ENCODE data around the gene NUP42. TPM values are rescaled to one million over a fixed set of nuclear protein-coding genes. Genes with fewer than 3 reads are reported as not detected.
"Not testable (repeated sequence)": the region's sequence is repeated elsewhere in the genome, so short reads cannot be mapped to it uniquely, and the experiment has no call there.

NUP42 gene
- total RNA-seq, 1 donor from 2014 or later: 25.0 TPM

DNA sequence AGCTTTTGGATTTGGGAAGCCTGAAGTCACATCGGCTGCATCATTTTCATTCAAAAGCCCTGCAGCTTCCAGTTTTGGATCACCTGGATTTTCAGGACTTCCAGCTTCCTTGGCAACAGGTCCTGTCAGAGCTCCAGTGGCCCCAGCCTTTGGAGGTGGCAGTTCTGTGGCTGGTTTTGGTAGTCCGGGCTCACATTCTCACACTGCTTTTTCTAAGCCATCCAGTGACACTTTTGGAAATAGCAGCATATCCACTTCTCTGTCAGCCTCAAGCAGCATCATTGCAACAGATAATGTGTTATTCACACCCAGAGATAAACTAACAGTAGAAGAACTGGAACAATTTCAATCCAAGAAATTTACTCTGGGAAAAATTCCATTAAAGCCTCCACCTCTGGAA lies 18.5 kb downstream of the NUP42 start:
- no peak for DNase-seq (ENCODE audit: low read depth in 2 of 2)

GRCh38 chr7:23204241-23204640 lies 22.4 kb downstream of the NUP42 start:
- no peak for DNase-seq (ENCODE audit: low read depth in 2 of 2)

DNA sequence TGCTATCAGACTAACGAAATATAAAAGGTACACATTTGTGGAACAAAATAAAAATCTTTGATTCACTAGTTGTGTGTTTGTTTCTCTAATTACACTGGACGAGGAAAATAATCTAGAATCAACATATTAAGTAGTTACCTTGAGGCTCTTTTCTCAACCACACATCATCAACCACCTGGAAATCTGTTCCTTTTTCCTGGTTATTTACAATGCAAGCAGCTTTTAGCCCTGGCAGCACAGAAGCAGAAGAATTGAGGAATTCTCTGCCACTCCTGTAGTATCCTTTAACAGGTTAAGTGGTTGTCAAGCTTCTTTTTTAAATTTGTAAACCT lies 23.7 kb downstream of the NUP42 start:
- DNase-seq (ENCODE audit: low read depth in 2 of 2): no peak

- peak; percentile 20 to 26 for DNase-seq (ENCODE audit: low read depth in 2 of 2)
Measured at GRCh38 chr7:23205909-23206767, 24.3 kb downstream of the NUP42 start.

DNA sequence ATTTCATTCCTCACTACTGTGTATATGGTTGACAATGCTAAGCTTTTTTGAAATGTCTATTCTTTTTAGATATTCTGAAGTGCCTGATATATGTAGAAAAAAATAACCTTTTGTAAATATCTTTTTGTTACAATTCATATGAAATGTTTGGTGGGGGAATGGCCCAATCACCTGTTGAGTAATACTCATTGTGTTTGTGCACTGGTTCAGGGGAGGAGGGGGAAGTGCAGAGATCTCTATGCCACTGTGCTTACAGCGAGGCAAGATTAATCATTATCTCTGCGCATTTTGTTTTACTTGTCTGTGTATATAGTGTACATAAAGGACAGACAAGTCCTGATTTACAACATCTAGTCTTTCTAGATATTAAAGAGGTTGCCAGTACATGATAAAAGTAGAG lies 25.2 kb downstream of the NUP42 start:
- DNase-seq (ENCODE audit: low read depth in 2 of 2): no peak

DNA sequence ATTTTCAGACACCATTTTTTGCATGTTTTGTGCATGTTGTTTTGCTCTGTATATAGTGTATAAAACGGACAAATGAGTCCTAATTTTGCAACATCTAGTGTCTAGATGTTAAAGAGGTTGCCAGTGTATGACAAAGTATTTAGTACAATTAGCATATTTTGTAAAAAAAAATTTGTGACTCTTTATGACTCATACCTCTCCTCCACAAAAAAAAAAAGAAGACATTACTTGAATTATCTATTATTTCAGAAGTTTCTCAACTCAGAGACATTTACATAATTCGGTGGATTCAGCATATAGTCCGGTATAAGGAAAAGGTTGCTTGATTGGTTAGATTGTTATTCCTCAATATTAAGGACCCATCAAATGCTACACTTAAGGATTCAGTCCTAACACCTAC lies 26.0 kb downstream of the NUP42 start:
- DNase-seq (ENCODE audit: low read depth in 2 of 2): no peak

DNA sequence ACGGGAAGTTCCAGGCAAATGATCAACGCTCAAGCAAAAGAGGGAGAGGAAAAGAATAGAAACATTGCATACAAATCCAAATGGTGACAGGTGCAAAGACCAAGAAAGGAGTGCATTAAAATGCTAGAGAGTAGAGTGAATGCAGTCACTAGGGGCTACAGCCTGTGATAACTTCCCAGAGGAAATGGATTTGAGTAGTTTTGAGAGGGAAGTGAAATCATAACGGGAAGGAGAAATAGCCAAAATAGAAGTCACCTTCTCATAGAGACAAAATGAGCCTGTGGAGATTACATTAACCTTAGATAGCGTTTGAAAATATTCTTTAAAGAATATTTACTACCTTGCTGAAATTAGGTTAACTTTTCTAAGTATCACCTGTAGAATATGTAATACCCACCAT lies 26.5 kb downstream of the NUP42 start:
- DNase-seq (ENCODE audit: low read depth in 2 of 2): no peak

DNA sequence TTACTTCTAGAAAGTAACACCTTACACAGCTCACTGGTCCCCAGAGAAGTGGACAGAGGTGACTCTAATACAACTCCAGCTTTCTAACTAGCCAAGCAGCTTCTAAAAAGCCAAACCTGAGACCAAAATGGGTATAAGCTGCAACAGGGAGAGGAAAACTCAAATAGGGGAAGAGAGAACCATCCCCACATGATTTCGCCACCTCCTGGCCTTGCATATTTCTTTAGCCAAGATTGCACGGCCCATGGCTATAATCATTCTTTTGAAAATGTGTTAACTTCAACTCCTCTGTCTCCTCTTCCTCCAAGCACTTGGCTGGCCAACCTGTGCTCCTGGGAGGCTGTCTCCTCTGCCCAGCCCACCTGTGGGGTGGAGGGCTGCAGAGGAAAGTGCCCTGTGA lies 28.7 kb downstream of the NUP42 start:
- no peak for DNase-seq (ENCODE audit: low read depth in 2 of 2)

- no peak for DNase-seq (ENCODE audit: low read depth in 2 of 2)
Measured at GRCh38 chr7:23211589-23211988, 29.7 kb downstream of the NUP42 start.

GRCh38 chr7:23212395-23212794 lies 30.5 kb downstream of the NUP42 start:
- DNase-seq (ENCODE audit: low read depth in 2 of 2): no peak

DNA sequence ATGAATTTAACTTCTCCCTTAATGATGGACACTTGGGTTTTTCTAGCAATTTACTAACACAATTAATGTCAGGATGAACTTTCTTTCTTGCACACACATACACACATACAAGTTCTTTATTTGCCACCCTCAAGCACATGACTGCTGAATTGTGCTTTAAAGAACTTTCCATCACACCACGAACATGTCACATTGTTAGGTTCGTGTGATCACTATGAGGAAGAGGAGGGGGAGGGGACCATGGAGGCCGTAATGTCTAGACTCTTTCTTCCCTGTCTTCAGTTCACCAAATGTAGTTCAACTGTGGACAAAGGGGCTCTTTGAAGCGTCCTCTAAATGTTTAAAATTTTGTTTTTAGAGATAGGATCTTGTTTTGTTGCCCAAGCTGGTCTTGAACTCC lies 31.0 kb downstream of the NUP42 start:
- no peak for DNase-seq (ENCODE audit: low read depth in 2 of 2)

DNA sequence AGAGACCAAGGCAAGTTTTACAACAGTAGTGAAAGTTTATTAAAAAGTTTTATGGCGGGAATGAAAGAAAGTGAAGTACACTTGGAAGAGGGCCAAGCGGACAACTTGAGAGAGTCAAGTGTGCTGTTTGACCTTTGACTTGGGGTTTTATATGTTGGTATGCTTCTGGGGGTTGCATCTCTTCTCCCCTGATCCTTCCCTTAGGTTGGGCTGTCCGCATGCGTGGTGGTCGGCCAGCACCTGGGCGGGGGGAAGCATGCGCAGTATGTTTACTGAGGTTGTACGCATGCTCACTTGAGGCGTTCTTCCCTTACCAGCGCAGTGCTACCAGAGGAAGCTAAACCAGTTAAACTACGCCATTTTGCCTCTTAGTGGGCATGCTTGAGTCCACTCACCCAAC lies 31.9 kb downstream of the NUP42 start:
- DNase-seq (ENCODE audit: low read depth in 2 of 2): no peak

DNA sequence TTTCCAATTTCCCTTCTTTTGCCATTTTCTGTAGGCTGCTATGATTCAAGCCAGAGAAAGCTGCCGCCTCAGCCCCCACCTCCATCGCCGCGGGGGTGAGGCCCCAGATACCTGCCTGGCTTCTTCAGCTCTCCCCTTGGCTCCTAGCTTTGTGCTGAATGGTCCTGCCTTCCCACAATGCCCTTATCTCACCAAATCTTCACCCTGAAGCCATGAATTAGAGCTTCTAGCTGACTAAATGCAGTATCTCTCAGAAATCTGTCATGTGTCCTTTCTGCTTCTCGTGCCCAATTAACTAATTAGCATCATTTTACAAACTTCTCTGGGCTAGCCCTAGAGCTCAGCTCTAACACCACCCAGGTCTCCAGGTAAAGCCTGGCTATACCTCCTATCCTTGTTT lies 32.6 kb downstream of the NUP42 start:
- no peak for DNase-seq (ENCODE audit: low read depth in 2 of 2)

DNA sequence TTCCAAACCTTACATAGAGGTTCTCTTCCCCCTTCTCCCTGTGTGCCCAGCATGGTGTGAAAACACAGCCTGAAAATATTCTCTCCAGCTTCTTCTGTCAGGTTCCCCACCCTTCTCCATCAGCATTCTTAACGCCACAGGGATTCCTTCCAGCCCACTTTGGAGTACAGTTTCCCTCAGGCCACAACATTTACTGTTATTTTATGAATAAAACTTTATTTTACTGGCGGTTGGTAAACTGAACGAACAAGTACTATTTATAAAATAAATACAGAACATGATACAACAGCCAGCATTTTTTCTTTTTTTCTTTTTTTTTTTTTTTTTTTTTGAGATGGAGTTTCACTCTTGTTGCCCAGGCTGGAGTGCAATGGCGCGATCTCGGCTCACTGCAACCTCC lies 33.1 kb downstream of the NUP42 start:
- DNase-seq (ENCODE audit: low read depth in 2 of 2): no peak

- DNase-seq (ENCODE audit: low read depth in 2 of 2): no peak
Measured at GRCh38 chr7:23216021-23216420, 34.2 kb downstream of the NUP42 start.

GRCh38 chr7:23218196-23218595 lies 36.3 kb downstream of the NUP42 start:
- no peak for DNase-seq (ENCODE audit: low read depth in 2 of 2)

GRCh38 chr7:23220690-23221305 lies 39.0 kb downstream of the NUP42 start:
- DNase-seq (ENCODE audit: low read depth in 2 of 2): no peak

GRCh38 chr7:23222439-23223030 lies 40.7 kb downstream of the NUP42 start:
- no peak for DNase-seq (ENCODE audit: low read depth in 2 of 2)

DNA sequence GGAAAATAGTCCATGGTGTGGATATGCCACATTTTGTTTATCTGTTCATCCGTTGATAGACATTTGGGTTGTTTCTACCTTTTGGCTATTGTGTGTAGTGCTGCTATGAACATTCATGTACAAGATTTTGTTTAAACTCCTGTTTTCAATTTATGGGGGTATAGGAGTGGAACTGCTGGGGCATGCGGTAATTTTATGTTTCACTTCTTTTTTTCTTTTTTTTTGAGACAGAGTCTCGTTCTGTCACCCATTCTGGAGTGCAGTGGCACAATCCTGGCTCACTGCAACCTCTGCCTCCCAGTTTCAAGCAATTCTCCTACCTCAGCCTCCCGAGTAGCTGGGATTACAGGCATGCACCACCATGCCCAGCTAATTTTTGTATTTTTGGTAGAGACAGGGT lies 42.5 kb downstream of the NUP42 start:
- not testable (repeated sequence) for DNase-seq (ENCODE audit: low read depth in 2 of 2)

DNA sequence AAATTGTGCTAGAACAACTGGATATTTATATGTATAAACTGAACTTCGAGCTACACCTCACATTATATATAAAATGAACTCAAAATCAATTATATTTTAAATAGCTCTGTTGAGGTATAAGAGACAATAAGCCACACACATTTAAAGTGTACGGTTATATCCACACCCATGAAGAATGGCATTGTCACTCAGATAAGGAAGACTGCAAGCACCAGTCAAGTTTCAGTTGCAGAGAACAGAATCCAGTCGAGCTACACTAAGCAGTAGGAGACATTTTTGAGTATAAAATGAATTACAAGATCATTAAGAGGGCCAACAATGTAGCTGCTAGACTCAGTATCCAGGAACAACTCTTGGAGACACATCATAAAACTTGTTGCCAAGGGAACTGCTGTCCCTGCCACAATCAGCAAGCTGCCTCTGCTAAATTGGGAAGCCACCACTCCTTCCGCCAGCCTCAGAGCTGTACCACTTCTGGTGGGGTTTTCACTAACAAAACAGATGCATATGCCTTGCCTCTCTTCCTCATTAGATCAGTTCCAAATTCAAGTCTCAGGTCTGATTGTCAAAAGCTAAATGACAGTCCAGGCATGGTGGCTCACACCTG lies 45.1 kb downstream of the NUP42 start:
- DNase-seq (ENCODE audit: low read depth in 2 of 2): no peak

DNA sequence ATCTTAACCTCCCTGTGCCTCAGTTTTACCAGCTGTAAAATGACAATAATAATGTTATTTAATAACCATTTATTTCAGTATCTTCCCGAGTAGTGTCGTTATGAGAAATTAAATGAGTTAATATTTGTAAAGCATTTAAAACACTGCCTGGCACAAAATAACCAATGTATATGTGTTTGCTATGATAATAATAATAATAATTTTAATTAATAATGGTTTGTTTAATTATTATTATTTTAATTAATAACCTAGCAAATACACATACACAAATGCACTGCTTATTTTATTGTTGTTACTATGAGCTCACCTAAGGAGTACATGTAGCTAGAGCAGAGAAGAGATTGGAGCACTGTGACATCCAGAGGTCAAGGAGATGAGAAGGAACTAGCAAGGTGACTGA lies 46.6 kb downstream of the NUP42 start:
- DNase-seq (ENCODE audit: low read depth in 2 of 2): no peak

- DNase-seq (ENCODE audit: low read depth in 2 of 2): no peak
Measured at GRCh38 chr7:23230641-23231101, 48.8 kb downstream of the NUP42 start.
